ENCODE data around the gene BTNL9.

The BTNL9 gene

GRCh38 chr5:181109489-181110013 lies 69.5 kb downstream of the BTNL9 start:
- TF ChIP-seq, protein P1, sequence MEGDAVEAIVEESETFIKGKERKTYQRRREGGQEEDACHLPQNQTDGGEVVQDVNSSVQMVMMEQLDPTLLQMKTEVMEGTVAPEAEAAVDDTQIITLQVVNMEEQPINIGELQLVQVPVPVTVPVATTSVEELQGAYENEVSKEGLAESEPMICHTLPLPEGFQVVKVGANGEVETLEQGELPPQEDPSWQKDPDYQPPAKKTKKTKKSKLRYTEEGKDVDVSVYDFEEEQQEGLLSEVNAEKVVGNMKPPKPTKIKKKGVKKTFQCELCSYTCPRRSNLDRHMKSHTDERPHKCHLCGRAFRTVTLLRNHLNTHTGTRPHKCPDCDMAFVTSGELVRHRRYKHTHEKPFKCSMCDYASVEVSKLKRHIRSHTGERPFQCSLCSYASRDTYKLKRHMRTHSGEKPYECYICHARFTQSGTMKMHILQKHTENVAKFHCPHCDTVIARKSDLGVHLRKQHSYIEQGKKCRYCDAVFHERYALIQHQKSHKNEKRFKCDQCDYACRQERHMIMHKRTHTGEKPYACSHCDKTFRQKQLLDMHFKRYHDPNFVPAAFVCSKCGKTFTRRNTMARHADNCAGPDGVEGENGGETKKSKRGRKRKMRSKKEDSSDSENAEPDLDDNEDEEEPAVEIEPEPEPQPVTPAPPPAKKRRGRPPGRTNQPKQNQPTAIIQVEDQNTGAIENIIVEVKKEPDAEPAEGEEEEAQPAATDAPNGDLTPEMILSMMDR (IDR thresholded peaks at IDR 0.05; ENCODE audit: control insufficient read depth, extremely low read depth, insufficient read depth), result no peak
- no peak overlapping the region for H3K4me3 ChIP-seq (ENCODE audit: low read depth, low read length)
- no peak for DNase-seq (ENCODE audit: low read depth)

- DNase-seq (ENCODE audit: low read depth), result no peak
- H3K4me3 ChIP-seq (ENCODE audit: low read depth, low read length), result no peak overlapping the region
- TF ChIP-seq, protein P1 (IDR thresholded peaks at IDR 0.05; ENCODE audit: control insufficient read depth, extremely low read depth, insufficient read depth), result no peak
Measured at GRCh38 chr5:181111010-181111409, 70.9 kb downstream of the BTNL9 start.
